ENCODE data around the gene NT5C1A.
A peak's percentile ranks its signal among the peaks of the same experiment; 100 is the strongest.

NT5C1A gene

GRCh38 chr1:39662861-39663260 is 9.0 kb downstream of the NT5C1A start:
- no peak overlapping the region for H3K9ac ChIP-seq (ENCODE audit: low read length)
- H2AFZ ChIP-seq (ENCODE audit: low read depth, low read length), result no peak overlapping the region
- H3K27ac ChIP-seq (ENCODE audit: low read length, poor library complexity, severe bottlenecking), result no peak overlapping the region
- H2BK5ac ChIP-seq (ENCODE audit: low read depth, low read length, poor library complexity, severe bottlenecking), result no peak overlapping the region
- H3K36me3 ChIP-seq (ENCODE audit: control insufficient read depth in 1 of 2, insufficient read depth in 2 of 2, low read depth in 1 of 2, low read length in 2 of 2), result no peaks in the 10 kb centered on the region
- H3K9me3 ChIP-seq (ENCODE audit: control insufficient read depth, low read length), result no peaks in the 10 kb centered on the region
- H3K4me1 ChIP-seq (ENCODE audit: control insufficient read depth, insufficient read depth, low read depth, low read length), result no peaks in the 10 kb centered on the region
- H3K4me2 ChIP-seq (ENCODE audit: low read length, poor library complexity, severe bottlenecking), result no peak overlapping the region
- no peak overlapping the region for H2BK15ac ChIP-seq (ENCODE audit: low read depth, poor library complexity, severe bottlenecking)
- H2AK5ac ChIP-seq (ENCODE audit: low read length, severe bottlenecking), result no peak overlapping the region
- H3K23ac ChIP-seq (ENCODE audit: low read length in 2 of 2), result no peak overlapping the region
- peaks cover 81 to 85% of the 10 kb centered on the region in 2 experiments for H3K27me3 ChIP-seq (ENCODE audit: control insufficient read depth in 1 of 2, insufficient read depth in 1 of 2, low read length in 2 of 2)
- no peak overlapping the region for H3K4ac ChIP-seq (ENCODE audit: low read depth in 1 of 2, low read length in 2 of 2)
- no peak for DNase-seq
- no peak overlapping the region for H4K8ac ChIP-seq (ENCODE audit: low read length)
- H4K91ac ChIP-seq (ENCODE audit: low read length), result no peak overlapping the region
- no peaks in the 10 kb centered on the region for H3K79me1 ChIP-seq (replicated peaks; ENCODE audit: low read length, poor library complexity, severe bottlenecking)
- no peak overlapping the region for H3K14ac ChIP-seq (ENCODE audit: low read length in 2 of 2)
- no peak overlapping the region for H3K4me3 ChIP-seq (ENCODE audit: insufficient read depth in 1 of 2, low read depth in 1 of 2, low read length in 2 of 2)
- H2BK120ac ChIP-seq (ENCODE audit: low read depth, low read length), result no peak overlapping the region
- no peak overlapping the region for H3K18ac ChIP-seq (ENCODE audit: low read depth in 1 of 2, low read length in 2 of 2)
- no CpG with 5 or more reads among the region's 1 CpG for WGBS
- no peak overlapping the region for H2BK12ac ChIP-seq (ENCODE audit: low read length in 2 of 2)

GRCh38 chr1:39659538-39659937 is 12.4 kb downstream of the NT5C1A start:
- no peak overlapping the region for H2AFZ ChIP-seq (ENCODE audit: low read depth, low read length)
- H3K36me3 ChIP-seq (ENCODE audit: control insufficient read depth in 1 of 2, insufficient read depth in 2 of 2, low read depth in 1 of 2, low read length in 2 of 2), result no peaks in the 10 kb centered on the region
- no peak overlapping the region for H2BK5ac ChIP-seq (ENCODE audit: low read depth, low read length, poor library complexity, severe bottlenecking)
- no peaks in the 10 kb centered on the region for H3K4me1 ChIP-seq (ENCODE audit: control insufficient read depth, insufficient read depth, low read depth, low read length)
- no peak overlapping the region for H2BK15ac ChIP-seq (ENCODE audit: low read depth, poor library complexity, severe bottlenecking)
- DNase-seq, result no peak
- no peak overlapping the region for H4K8ac ChIP-seq (ENCODE audit: low read length)
- no peak overlapping the region for H3K18ac ChIP-seq (ENCODE audit: low read depth in 1 of 2, low read length in 2 of 2)
- H2AK5ac ChIP-seq (ENCODE audit: low read length, severe bottlenecking), result no peak overlapping the region
- no peak overlapping the region for H3K4ac ChIP-seq (ENCODE audit: low read depth in 1 of 2, low read length in 2 of 2)
- no peak overlapping the region for H3K4me2 ChIP-seq (ENCODE audit: low read length, poor library complexity, severe bottlenecking)
- H4K91ac ChIP-seq (ENCODE audit: low read length), result no peak overlapping the region
- no peak overlapping the region for H3K23ac ChIP-seq (ENCODE audit: low read length in 2 of 2)
- H3K9ac ChIP-seq (ENCODE audit: low read length), result no peak overlapping the region
- no peak overlapping the region for H2BK12ac ChIP-seq (ENCODE audit: low read length in 2 of 2)
- H3K27me3 ChIP-seq (ENCODE audit: control insufficient read depth in 1 of 2, insufficient read depth in 1 of 2, low read length in 2 of 2), result peaks cover 81 to 82% of the 10 kb centered on the region in 2 experiments
- no peaks in the 10 kb centered on the region for H3K79me1 ChIP-seq (replicated peaks; ENCODE audit: low read length, poor library complexity, severe bottlenecking)
- 78% methylated on average over 5 of the region's 5 CpGs for WGBS
- no peak overlapping the region for H3K14ac ChIP-seq (ENCODE audit: low read length in 2 of 2)
- H3K9me3 ChIP-seq (ENCODE audit: control insufficient read depth, low read length), result no peaks in the 10 kb centered on the region
- H2BK120ac ChIP-seq (ENCODE audit: low read depth, low read length), result no peak overlapping the region
- no peak overlapping the region for H3K4me3 ChIP-seq (ENCODE audit: insufficient read depth in 1 of 2, low read depth in 1 of 2, low read length in 2 of 2)
- H3K27ac ChIP-seq (ENCODE audit: low read length, poor library complexity, severe bottlenecking), result no peak overlapping the region

- Histone ChIP-seq H3K4me3 (ENCODE audit: insufficient read depth in 1 of 2, low read depth in 1 of 2, low read length in 2 of 2) (no peak overlapping the region), H3K4me2 (ENCODE audit: low read length, poor library complexity, severe bottlenecking) (no peak overlapping the region), H3K14ac (ENCODE audit: low read length in 2 of 2) (no peak overlapping the region), H2BK120ac (ENCODE audit: low read depth, low read length) (no peak overlapping the region), H4K91ac (ENCODE audit: low read length) (no peak overlapping the region), H3K18ac (ENCODE audit: low read depth in 1 of 2, low read length in 2 of 2) (no peak overlapping the region), H2BK15ac (ENCODE audit: low read depth, poor library complexity, severe bottlenecking) (no peak overlapping the region), H3K9me3 (ENCODE audit: control insufficient read depth, low read length) (no peaks in the 10 kb centered on the region), H2AFZ (ENCODE audit: low read depth, low read length) (no peak overlapping the region), H3K4me1 (ENCODE audit: control insufficient read depth, insufficient read depth, low read depth, low read length) (no peaks in the 10 kb centered on the region), H3K27ac (ENCODE audit: low read length, poor library complexity, severe bottlenecking) (no peak overlapping the region), H3K27me3 (ENCODE audit: control insufficient read depth in 1 of 2, insufficient read depth in 1 of 2, low read length in 2 of 2) (peaks cover 83 to 86% of the 10 kb centered on the region in 2 experiments), H3K9ac (ENCODE audit: low read length) (no peak overlapping the region), H2AK5ac (ENCODE audit: low read length, severe bottlenecking) (no peak overlapping the region), H3K23ac (ENCODE audit: low read length in 2 of 2) (no peak overlapping the region), H3K79me1 (replicated peaks; ENCODE audit: low read length, poor library complexity, severe bottlenecking) (no peaks in the 10 kb centered on the region), H3K36me3 (ENCODE audit: control insufficient read depth in 1 of 2, insufficient read depth in 2 of 2, low read depth in 1 of 2, low read length in 2 of 2) (no peaks in the 10 kb centered on the region), H2BK12ac (ENCODE audit: low read length in 2 of 2) (no peak overlapping the region), H2BK5ac (ENCODE audit: low read depth, low read length, poor library complexity, severe bottlenecking) (no peak overlapping the region), H3K4ac (ENCODE audit: low read depth in 1 of 2, low read length in 2 of 2) (no peak overlapping the region), H4K8ac (ENCODE audit: low read length) (no peak overlapping the region)
- WGBS, result 93% methylated on average over 11 of the region's 12 CpGs
- DNase-seq, result no peak
Observed at GRCh38 chr1:39659110-39659509, 12.8 kb downstream of the NT5C1A start.

DNA sequence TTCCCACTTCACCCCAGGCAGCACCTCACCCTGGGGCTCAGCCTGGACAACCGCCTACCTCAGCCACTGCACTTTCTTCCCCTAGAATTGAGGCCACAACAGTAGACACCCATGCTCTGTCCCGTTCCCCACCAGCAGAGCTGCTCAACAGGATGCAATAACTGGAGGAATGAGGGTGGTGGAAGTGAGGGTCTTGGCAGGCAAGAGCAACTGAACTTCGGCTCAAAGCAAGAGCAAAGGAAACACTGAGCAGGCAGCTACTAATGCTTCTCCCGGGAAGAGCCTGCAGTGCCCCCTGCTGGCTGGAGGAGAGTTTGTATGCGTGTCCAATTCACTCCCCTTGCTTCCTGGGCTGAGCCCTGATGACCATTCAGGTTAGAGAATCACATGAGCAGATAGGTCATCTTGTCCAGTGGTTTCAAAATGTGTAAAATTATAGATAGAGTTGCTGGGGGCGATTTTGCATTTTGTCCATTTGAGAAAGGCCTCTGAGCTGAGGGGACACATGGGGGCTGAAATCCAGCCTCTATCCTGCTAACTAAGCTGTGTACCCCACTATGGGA is 13.9 kb downstream of the NT5C1A start:
- no peak overlapping the region for H3K4ac ChIP-seq (ENCODE audit: low read depth in 1 of 2, low read length in 2 of 2)
- no peak overlapping the region for H2BK5ac ChIP-seq (ENCODE audit: low read depth, low read length, poor library complexity, severe bottlenecking)
- H3K4me2 ChIP-seq (ENCODE audit: low read length, poor library complexity, severe bottlenecking), result no peak overlapping the region
- no peak overlapping the region for H3K4me3 ChIP-seq (ENCODE audit: insufficient read depth in 1 of 2, low read depth in 1 of 2, low read length in 2 of 2)
- no peak overlapping the region for H2BK120ac ChIP-seq (ENCODE audit: low read depth, low read length)
- no peak overlapping the region for H3K18ac ChIP-seq (ENCODE audit: low read depth in 1 of 2, low read length in 2 of 2)
- H2BK15ac ChIP-seq (ENCODE audit: low read depth, poor library complexity, severe bottlenecking), result no peak overlapping the region
- H3K79me1 ChIP-seq (replicated peaks; ENCODE audit: low read length, poor library complexity, severe bottlenecking), result no peaks in the 10 kb centered on the region
- H2BK12ac ChIP-seq (ENCODE audit: low read length in 2 of 2), result peak overlapping the region in 1 of 2 experiments; percentile 17
- H3K27me3 ChIP-seq (ENCODE audit: control insufficient read depth in 1 of 2, insufficient read depth in 1 of 2, low read length in 2 of 2), result peaks cover 79 to 86% of the 10 kb centered on the region in 2 experiments
- no peaks in the 10 kb centered on the region for H3K9me3 ChIP-seq (ENCODE audit: control insufficient read depth, low read length)
- no peak overlapping the region for H3K14ac ChIP-seq (ENCODE audit: low read length in 2 of 2)
- H2AFZ ChIP-seq (ENCODE audit: low read depth, low read length), result peak overlapping the region; percentile 80
- peak overlapping the region; percentile 12 for H4K8ac ChIP-seq (ENCODE audit: low read length)
- DNase-seq, result peak; percentile 73
- H3K27ac ChIP-seq (ENCODE audit: low read length, poor library complexity, severe bottlenecking), result no peak overlapping the region
- 20% methylated on average over 6 of the region's 6 CpGs for WGBS
- H3K36me3 ChIP-seq (ENCODE audit: control insufficient read depth in 1 of 2, insufficient read depth in 2 of 2, low read depth in 1 of 2, low read length in 2 of 2), result no peaks in the 10 kb centered on the region
- H2AK5ac ChIP-seq (ENCODE audit: low read length, severe bottlenecking), result no peak overlapping the region
- H4K91ac ChIP-seq (ENCODE audit: low read length), result no peak overlapping the region
- H3K4me1 ChIP-seq (ENCODE audit: control insufficient read depth, insufficient read depth, low read depth, low read length), result no peaks in the 10 kb centered on the region
- no peak overlapping the region for H3K23ac ChIP-seq (ENCODE audit: low read length in 2 of 2)
- H3K9ac ChIP-seq (ENCODE audit: low read length), result no peak overlapping the region
